ENCODE data around the gene RPS13.
"Not testable (repeated sequence)": the region's sequence is repeated elsewhere in the genome, so short reads cannot be mapped to it uniquely, and the experiment has no call there.

RPS13 gene

GRCh38 chr11:17046690-17047089, 30.8 kb downstream of the RPS13 start:
- Histone ChIP-seq H3K36me3 (replicated peaks; ENCODE audit: low read depth, low read length) (no peaks in the 10 kb centered on the region), H3K9me3 (ENCODE audit: insufficient read depth, low read length) (no peaks in the 10 kb centered on the region), H3K4me1 (ENCODE audit: low read length) (no peaks in the 10 kb centered on the region), H3K4me3 (ENCODE audit: low read length) (no peak overlapping the region), H2AFZ (ENCODE audit: low read depth, low read length) (no peak overlapping the region), H3K9ac (ENCODE audit: low read length) (no peak overlapping the region), H3K27ac (ENCODE audit: low read length) (no peak overlapping the region), H3K27me3 (ENCODE audit: low read depth, low read length) (no peaks in the 10 kb centered on the region), H4K20me1 (ENCODE audit: insufficient read depth, low read length) (no peaks in the 10 kb centered on the region), H3K79me2 (ENCODE audit: low read length) (no peaks in the 10 kb centered on the region), H3K4me2 (ENCODE audit: low read length) (no peak overlapping the region)
- TF ChIP-seq CTCF (IDR thresholded peaks at IDR 0.05; ENCODE audit: low read depth, low read length) (no peak), EZH2phosphoT487 (IDR thresholded peaks at IDR 0.05; ENCODE audit: low read depth) (no peak)

DNA sequence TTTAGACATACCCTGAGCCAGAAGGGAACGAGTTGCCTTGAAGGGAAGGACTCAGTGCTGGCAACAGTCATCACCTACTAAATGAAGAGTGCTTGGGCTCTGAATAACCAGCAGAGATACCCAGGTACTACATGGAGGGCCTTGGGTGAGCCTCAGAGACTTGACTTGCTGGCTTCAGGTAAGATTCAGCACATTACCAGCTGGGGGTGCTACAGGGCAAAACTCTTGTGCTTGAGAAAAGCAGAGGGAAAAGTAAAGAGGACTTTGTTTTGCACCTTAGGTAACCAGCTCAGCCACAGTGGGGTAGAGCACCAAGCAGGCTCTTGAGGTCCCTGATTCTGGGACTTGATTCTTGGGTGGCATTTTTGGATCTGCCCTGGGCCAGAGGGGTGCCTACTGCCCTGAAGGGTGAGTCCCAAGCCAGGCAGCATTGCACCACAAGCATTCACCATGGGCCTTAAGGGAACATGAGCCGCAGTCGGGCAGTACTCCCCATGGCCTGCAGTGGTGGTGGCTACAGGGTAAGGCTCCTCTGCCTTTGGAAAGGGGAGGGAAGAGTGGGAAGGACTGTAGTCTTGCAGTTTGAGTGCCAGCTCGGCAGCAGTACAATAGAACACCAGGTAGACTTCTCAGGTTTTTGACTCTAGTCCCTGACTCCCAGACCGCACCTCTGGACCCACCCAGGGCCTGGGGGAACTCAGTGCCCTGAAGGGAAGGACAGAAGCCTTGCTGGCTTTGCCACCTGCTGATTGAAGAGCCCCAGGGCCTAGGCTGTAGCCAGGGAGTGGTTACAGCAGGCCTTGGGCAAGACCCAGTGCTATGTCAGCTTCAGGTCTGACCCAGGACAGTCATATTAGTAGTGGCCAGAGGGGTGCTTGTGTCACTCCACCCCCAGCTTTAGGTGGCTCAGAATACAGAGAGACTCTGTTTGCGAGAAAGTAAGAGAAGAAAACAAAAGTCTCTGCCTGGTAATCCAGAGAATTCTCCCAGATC, 40.5 kb downstream of the RPS13 start:
- Histone ChIP-seq H3K4me2 (ENCODE audit: low read length) (no peak overlapping the region), H3K27ac (ENCODE audit: low read length) (no peak overlapping the region), H3K27me3 (ENCODE audit: low read depth, low read length) (no peaks in the 10 kb centered on the region), H3K36me3 (replicated peaks; ENCODE audit: low read depth, low read length) (no peaks in the 10 kb centered on the region), H3K9ac (ENCODE audit: low read length) (no peak overlapping the region), H4K20me1 (ENCODE audit: insufficient read depth, low read length) (no peaks in the 10 kb centered on the region), H3K4me3 (ENCODE audit: low read length) (no peak overlapping the region), H3K79me2 (ENCODE audit: low read length) (no peaks in the 10 kb centered on the region), H3K9me3 (ENCODE audit: insufficient read depth, low read length) (no peaks in the 10 kb centered on the region), H2AFZ (ENCODE audit: low read depth, low read length) (no peak overlapping the region), H3K4me1 (ENCODE audit: low read length) (no peaks in the 10 kb centered on the region)
- TF ChIP-seq CTCF (IDR thresholded peaks at IDR 0.05; ENCODE audit: low read depth, low read length), result 0 out of 2 replicates have a peak, but pooled peaks have one; percentile 8
- TF ChIP-seq EZH2phosphoT487 (IDR thresholded peaks at IDR 0.05; ENCODE audit: low read depth), result no peak

GRCh38 chr11:17034027-17034426, 43.4 kb downstream of the RPS13 start:
- not testable (repeated sequence) for H3K27me3 ChIP-seq (ENCODE audit: low read depth, low read length); H3K4me2 ChIP-seq (ENCODE audit: low read length); H2AFZ ChIP-seq (ENCODE audit: low read depth, low read length); H3K27ac ChIP-seq (ENCODE audit: low read length); H3K9me3 ChIP-seq (ENCODE audit: insufficient read depth, low read length); H3K79me2 ChIP-seq (ENCODE audit: low read length); H3K4me3 ChIP-seq (ENCODE audit: low read length); H4K20me1 ChIP-seq (ENCODE audit: insufficient read depth, low read length); H3K4me1 ChIP-seq (ENCODE audit: low read length); H3K9ac ChIP-seq (ENCODE audit: low read length); H3K36me3 ChIP-seq (replicated peaks; ENCODE audit: low read depth, low read length)

GRCh38 chr11:17026487-17027082, 50.9 kb downstream of the RPS13 start:
- H3K79me2 ChIP-seq (ENCODE audit: low read length), result no peaks in the 10 kb centered on the region

More at GRCh38 chr11:17026487-17027082, 50.9 kb downstream of the RPS13 start:
- Histone ChIP-seq H3K27me3 (ENCODE audit: low read depth, low read length) (no peaks in the 10 kb centered on the region), H4K20me1 (ENCODE audit: insufficient read depth, low read length) (no peaks in the 10 kb centered on the region), H3K4me2 (ENCODE audit: low read length) (no peak overlapping the region), H3K4me3 (ENCODE audit: low read length) (no peak overlapping the region), H3K27ac (ENCODE audit: low read length) (no peak overlapping the region), H3K9ac (ENCODE audit: low read length) (no peak overlapping the region), H2AFZ (ENCODE audit: low read depth, low read length) (no peak overlapping the region), H3K4me1 (ENCODE audit: low read length) (no peaks in the 10 kb centered on the region), H3K36me3 (replicated peaks; ENCODE audit: low read depth, low read length) (no peaks in the 10 kb centered on the region), H3K9me3 (ENCODE audit: insufficient read depth, low read length) (no peaks in the 10 kb centered on the region)
- TF ChIP-seq CTCF (IDR thresholded peaks at IDR 0.05; ENCODE audit: low read depth, low read length), result no peak
- TF ChIP-seq EZH2phosphoT487 (IDR thresholded peaks at IDR 0.05; ENCODE audit: low read depth), result no peak
